GM12878 (cell line): ENCODE measurements around the gene INPP4B. TPM values are rescaled to one million over a fixed set of nuclear protein-coding genes. Genes with fewer than 3 reads are reported as not detected.

Experiments used
- ASH2L ChIP-seq: fragments of 300-600, 200-600 bp; sonication (generic); IDR thresholded peaks from 2 replicates; pipeline ENCODE4 v1.6.1; 2017; ENCODE audit warnings: low read depth, mild to moderate bottlenecking, borderline replicate concordance
- CBX5 ChIP-seq: sonication (generic); IDR thresholded peaks from 2 replicates; pipeline ENCODE4 v1.6.1; 2016; ENCODE audit warnings: low read depth, moderate library complexity, mild to moderate bottlenecking, inconsistent platforms
- CHD2 ChIP-seq: IDR thresholded peaks from 2 replicates; pipeline ENCODE4 v1.6.1; 2011; ENCODE audit warnings: low read depth, low read length, improper control_type of control experiment, borderline replicate concordance
- CTCF ChIP-seq, 3 experiments: IDR thresholded peaks in 2 of 3; conservative IDR thresholded peaks in 1 of 3; 2 replicates each; pipeline ENCODE4 v1.5.1; 2011; ENCODE audit warnings: low read depth in 3 of 3, low read length in 3 of 3, mild to moderate bottlenecking in 3 of 3, control low read depth in 2 of 3, moderate library complexity in 2 of 3, inconsistent platforms in 1 of 3, mixed read lengths in 1 of 3; ENCODE audit not compliant: control insufficient read depth in 2 of 3, insufficient read depth in 1 of 3; ENCODE audit errors: extremely low read depth in 1 of 3
- IRF5 ChIP-seq: fragments of 450-650 bp; IDR thresholded peaks from 2 replicates; pipeline ENCODE4 v1.6.1; 2017; ENCODE audit warnings: borderline replicate concordance
- MLLT1 ChIP-seq: fragments of 450-650 bp; IDR thresholded peaks from 2 replicates; pipeline ENCODE4 v1.6.1; 2016; ENCODE audit warnings: mild to moderate bottlenecking
- NBN ChIP-seq: fragments of 450-650 bp; IDR thresholded peaks from 2 replicates; pipeline ENCODE4 v1.6.1; 2016
- PAX8 ChIP-seq: fragments of 450-650 bp; IDR thresholded peaks from 2 replicates; pipeline ENCODE4 v1.6.1; 2017; ENCODE audit warnings: mild to moderate bottlenecking, moderate library complexity
- POU2F2 ChIP-seq: IDR thresholded peaks from 3 replicates; pipeline ENCODE4 v1.6.1; 2011; ENCODE audit warnings: low read depth, mild to moderate bottlenecking, low read length, borderline replicate concordance
- SPI1 ChIP-seq: IDR thresholded peaks from 2 replicates; pipeline ENCODE4 v1.6.1; 2011; ENCODE audit warnings: low read depth, mild to moderate bottlenecking, low read length, moderate library complexity, borderline replicate concordance; ENCODE audit not compliant: insufficient read depth
- SRF ChIP-seq, 2 experiments: IDR thresholded peaks; 2 replicates each; pipeline ENCODE4 v1.6.1; 2011; ENCODE audit warnings: low read depth in 2 of 2, low read length in 2 of 2, mild to moderate bottlenecking in 1 of 2, moderate library complexity in 1 of 2
- TARDBP ChIP-seq: IDR thresholded peaks from 2 replicates; pipeline ENCODE4 v1.6.1; 2016; ENCODE audit warnings: borderline replicate concordance
- TBL1XR1 ChIP-seq: IDR thresholded peaks from 2 replicates; pipeline ENCODE4 v1.6.1; 2012; ENCODE audit warnings: low read depth, low read length, improper control_type of control experiment
- ZBED1 ChIP-seq: IDR thresholded peaks from 2 replicates; pipeline ENCODE4 v1.6.1; 2016; ENCODE audit warnings: borderline replicate concordance
- ZBTB11 ChIP-seq: fragments of 450-650 bp; formaldehyde crosslinking; IDR thresholded peaks from 2 replicates; pipeline ENCODE4 v1.5.0; 2022; ENCODE audit warnings: mild to moderate bottlenecking, missing genetic modification characterization
- ZBTB40 ChIP-seq: fragments of 450-650 bp; IDR thresholded peaks from 2 replicates; pipeline ENCODE4 v1.6.1; 2016; ENCODE audit warnings: mild to moderate bottlenecking, moderate library complexity, borderline replicate concordance
- polyA plus RNA-seq, 11 experiments: library from polyadenylated mRNA; depleted of rRNA in 4 of 11; unstranded in 6 of 11; stranded (reverse) in 5 of 11; fragments of >200 nt; fragmentation: Nextera tagmentation in 4 of 11; fragmentation: Illumina TruSeq in 1 of 11; extraction: Ambion mirVana in 4 of 11; extraction: Trizol in 1 of 11; gene quantifications; 1 replicate in 1 of 11; 2 replicates in 10 of 11; pipeline versions ENCODE4 v1.2.1 to v1.2.3, GENCODE V29; 2011 to 2016; ENCODE audit warnings: inconsistent platforms in 2 of 11, missing spikeins in 2 of 11, low read depth in 1 of 11
- total RNA-seq, 4 experiments: library from RNA; depleted of rRNA in 3 of 4; stranded (reverse); fragments of >200 nt in 3 of 4; fragmentation: Illumina TruSeq in 1 of 4; extraction: Trizol in 1 of 4; gene quantifications; 2 replicates each; pipeline versions ENCODE4 v1.2.1 to v1.2.3, GENCODE V29; 2013 to 2021

The INPP4B gene
- total and polyA plus RNA-seq, 10 of the 15 experiments (the other 5 are each of a cell fraction or from before 2014, with no cell fraction given), result 0.53 to 11.2 (median 0.95) TPM

GRCh38 chr4:142405021-142405694 lies 440.9 kb downstream of the INPP4B start (continued):
- no peak for TF ChIP-seq IRF5
- 0 out of 3 replicates have a peak, but pooled peaks have one; percentile 44 for TF ChIP-seq POU2F2
- TF ChIP-seq CTCF (IDR thresholded peaks at IDR 0.05 in 2 of 3, conservative IDR thresholded peaks at IDR 0.05 in 1 of 3; ENCODE audit: control insufficient read depth in 2 of 3, extremely low read depth in 1 of 3, insufficient read depth in 1 of 3, low read depth in 3 of 3, low read length in 3 of 3), result no peak
- TF ChIP-seq NBN, result 0 out of 2 replicates have a peak, but pooled peaks have one; percentile 59
- TF ChIP-seq SPI1, result peak; percentile 21; the same call in 1 of the 2 replicates
- no peak; the same call in 1 of the 2 replicates for TF ChIP-seq PAX8
- no peak for TF ChIP-seq TBL1XR1
- no peak for TF ChIP-seq ZBTB11 (CRISPR knock-in tag)
- peak; percentile 46; the same call in 1 of the 2 replicates for TF ChIP-seq MLLT1
- TF ChIP-seq ASH2L, result no peak
- TF ChIP-seq ZBED1, result no peak
- TF ChIP-seq CHD2, result no peak
- no peak for TF ChIP-seq SRF (IDR thresholded peaks at IDR 0.05; ENCODE audit: low read depth in 2 of 2, low read length in 2 of 2)
- TF ChIP-seq ZBTB40, result no peak
- no peak for TF ChIP-seq CBX5
- no peak for TF ChIP-seq TARDBP
